GM15510 (cell line): ENCODE measurements around the gene HOXA7.

Source experiments
- POLR2A ChIP-seq: IDR thresholded peaks from 3 replicates; pipeline ENCODE4 v1.6.1; 2011; ENCODE audit warnings: borderline replicate concordance; ENCODE audit not compliant: insufficient read length; ENCODE audit errors: extremely low read depth

Gene HOXA7

DNA sequence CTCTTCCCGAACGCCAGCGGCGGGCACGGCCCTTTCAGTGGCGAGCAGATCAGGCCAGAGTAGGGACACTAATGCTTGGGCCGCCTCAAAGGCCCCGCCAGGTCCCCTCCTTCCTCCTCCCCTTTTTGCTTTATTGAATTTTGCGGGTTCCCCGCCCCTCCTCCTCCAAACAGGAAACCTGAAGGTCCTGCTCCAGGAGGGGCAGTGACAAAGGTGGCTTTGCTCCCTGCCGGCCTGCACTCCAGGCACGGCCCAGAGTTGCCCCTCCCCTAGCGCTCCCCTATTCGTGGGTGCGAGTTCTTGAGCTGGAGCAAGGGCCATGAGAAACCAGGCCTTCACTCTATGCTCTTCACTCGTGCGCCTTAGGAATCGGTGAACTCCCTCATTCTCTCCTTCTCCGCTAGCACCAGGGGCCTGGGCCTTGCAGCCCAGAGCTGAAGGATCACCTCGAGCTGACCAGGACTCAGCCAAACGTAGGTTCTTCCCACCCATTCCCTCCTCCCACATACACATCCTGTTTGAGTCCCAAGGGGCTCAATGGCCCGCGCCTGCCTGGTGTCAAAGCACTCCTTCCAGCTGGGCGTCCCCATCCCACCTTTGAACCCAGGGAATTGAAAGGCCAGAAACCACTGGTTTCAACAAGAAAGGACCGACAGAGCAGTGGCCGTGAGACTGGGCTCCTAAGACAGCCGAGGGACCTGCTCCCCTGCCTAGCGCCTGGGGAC lies 8.3 kb downstream of the HOXA7 start:
- TF ChIP-seq POLR2A = no peak

DNA sequence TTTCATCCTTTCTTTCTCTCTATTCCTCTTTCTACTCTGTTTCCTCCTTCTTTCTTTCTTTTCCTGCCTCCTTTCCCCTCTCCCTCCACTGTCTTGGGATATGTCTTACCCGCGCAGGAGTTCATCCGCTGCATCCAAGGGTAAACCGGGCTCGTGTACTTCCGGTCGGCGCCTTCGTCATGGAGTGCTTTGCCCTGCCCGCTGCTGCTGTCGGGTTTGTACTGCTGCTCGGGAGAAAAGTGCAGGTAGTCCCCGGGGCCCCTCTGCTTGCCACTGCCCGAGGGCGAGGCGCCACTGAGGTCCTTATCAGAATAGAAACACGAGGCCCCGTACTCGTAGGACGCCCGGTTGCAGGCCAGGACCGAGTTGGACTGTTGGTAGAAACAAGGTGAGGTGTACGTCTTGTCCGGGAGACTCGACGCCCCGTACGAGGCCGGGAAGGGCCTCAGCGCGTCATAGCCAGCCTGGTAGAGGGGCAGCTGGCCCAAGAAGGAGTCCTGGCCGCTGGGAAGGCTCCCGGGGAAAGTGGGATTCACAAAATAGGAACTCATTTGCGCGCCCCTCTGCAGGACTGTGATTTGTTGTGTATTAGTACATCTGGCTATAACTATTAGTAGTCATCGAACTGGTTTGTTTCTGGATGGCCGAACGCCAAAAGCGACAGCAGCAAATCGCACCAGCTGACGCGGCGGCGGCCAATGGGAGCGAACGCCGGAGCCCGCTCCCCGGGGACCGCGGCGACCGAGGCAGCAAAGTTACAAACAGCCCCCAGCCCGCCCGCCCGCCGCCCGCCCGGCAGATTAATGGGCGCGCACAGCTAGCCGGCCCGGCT lies 9.1 kb downstream of the HOXA7 start, which contains the start of gene HOXA6:
Gene HOXA6, minus strand, starts transcription at position 576 of the 832 bp plus-strand sequence. Its CDS starts 25 bp downstream, at position 551.
- no peak for TF ChIP-seq POLR2A

DNA sequence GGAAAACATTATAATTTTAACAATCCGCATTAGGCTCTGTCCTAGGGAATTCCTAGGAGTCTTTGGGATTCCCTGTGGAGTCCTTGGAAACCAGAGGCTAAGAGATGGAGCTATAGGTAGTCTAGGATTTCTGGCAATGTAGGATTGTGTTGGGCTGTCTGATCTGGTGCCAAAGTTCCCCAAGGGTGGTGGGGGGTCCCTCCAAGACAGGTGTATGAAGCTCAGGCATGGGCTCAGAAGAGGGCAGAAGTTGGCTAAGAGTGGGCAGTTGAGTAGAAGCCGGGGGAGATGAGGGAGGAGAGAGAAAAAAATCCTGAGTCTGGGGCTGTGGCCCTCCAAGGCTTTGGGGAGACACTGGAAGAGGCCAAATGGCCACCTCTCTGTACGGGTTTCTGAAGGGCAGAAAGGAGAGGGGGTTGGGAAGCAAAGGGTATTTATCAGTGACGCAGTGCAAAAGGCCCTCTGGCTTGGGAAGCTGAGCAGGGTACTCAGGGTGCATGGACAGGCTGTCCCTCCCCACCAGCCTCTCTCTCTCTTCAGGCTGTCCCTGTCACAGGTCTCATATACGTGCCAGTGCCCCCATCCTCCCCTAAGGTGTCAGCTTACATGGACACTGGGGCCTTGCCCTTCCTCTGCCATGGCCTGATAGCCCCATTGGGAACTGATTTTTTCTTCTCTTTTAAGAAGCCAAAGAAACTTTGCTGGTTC lies 9.8 kb downstream of the HOXA7 start:
- no peak for TF ChIP-seq POLR2A

DNA sequence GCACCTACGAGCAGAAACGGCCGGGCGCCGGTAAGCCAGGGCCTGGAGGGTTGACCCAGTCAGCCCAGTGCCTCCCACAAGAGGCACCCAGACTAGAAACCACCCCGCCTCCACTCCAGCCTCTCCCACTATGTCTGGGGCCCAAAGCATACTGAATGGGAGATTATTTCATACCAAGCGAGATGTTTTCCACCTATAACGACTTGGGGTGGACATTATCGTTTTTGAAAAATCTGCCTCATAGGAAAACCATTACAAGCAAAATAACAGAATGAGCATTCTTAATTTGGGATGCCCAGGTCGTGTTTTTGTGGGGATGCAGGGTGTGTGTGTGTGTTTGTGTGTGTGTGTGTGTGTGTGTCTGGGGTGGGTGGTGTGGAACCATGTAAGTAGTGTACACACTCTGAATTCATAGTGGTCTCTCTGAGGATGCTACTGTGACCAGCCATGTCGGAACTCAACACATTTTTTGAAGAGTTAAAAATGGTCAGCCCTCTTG lies 10.5 kb downstream of the HOXA7 start:
- no peak for TF ChIP-seq POLR2A

DNA sequence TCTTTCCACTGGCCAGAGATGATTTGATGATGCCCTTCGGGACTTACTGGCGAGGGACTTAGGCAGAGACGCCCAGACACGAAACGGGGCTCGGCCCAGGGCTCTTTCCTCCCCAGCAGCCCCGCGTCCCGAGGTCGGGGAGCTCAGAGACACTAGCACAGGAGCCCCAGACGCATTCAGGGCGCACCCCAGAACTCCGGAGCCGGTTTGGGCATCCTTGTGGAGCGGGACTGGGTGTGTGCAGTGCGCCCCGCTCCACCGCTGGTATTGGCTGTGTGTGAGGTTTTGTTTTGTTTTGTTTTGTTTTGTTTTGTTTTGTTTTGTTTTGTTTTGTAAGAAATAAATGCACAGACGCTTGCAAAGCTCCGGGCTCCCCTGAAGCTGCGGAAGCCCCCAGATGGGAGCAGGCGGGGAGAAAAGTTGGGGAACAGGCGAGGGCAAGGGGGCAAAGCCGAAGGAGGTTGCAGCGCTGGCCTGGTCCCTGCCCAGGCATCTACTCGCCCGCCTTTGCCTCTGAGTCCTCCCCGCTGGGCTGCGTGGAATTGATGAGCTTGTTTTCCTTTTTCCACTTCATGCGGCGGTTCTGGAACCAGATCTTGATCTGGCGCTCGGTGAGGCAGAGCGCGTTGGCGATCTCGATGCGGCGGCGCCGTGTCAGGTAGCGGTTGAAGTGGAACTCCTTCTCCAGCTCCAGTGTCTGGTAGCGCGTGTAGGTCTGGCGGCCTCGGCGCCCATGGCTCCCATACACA lies 11.1 kb downstream of the HOXA7 start:
- no peak for TF ChIP-seq POLR2A

DNA sequence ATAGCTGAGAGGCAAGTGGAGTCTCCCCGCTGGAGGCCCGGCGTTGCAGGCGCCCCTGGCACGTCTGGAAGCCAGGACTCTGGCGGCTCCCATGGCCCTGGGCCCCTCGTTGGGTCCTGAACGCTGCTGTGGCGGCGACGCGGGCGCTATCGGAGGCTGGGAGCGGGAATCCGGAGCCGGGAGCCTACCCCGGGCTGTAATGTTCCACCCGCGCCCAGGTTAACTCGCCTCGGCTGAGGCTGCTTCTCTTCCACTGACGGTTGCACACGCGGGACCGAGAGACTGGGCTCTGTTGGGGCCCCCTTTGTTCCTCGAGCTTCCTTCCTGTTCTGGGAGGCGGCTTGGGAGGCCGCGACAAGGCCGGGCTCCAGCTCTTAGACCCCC lies 11.7 kb downstream of the HOXA7 start:
- no peak for TF ChIP-seq POLR2A

DNA sequence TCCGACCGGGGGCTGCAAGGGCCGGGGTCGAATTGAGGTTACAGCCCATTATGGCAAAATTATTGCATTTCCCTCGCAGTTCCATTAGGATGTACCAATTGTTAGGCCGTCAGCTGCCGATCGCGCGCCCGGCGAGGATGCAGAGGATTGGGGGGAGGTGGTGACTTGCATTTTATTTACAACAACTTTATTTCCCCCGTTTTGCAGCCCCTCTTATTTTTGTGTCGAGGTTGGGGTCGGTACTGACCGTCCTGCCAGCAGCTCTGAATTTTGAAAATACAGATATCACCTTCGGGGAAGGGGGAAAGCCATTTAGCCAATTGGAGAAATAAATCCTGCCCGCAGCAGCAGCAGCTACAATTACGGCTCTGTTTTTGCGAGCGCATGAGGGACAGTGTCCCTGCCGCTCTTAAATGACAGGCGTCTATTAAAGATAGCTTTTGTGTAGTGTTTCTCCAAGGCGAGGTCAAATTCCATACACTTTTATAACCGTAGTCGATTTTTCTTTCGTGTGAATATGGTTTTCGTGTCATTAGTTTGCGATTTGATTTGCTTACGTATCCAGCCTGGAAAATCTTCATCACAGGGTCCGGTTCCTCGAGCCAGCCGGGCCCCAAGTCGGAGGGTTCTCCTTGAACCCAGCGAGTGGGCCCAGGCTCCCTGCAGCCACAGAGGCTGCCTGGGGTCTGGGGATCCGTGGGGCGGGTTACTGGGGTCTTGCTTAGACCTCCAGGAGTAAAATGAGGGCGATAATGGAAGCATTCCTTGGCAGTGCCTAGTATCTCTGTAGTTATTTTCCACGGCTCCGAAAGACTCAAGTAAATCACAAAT lies 12.3 kb downstream of the HOXA7 start:
- TF ChIP-seq POLR2A = no peak

DNA sequence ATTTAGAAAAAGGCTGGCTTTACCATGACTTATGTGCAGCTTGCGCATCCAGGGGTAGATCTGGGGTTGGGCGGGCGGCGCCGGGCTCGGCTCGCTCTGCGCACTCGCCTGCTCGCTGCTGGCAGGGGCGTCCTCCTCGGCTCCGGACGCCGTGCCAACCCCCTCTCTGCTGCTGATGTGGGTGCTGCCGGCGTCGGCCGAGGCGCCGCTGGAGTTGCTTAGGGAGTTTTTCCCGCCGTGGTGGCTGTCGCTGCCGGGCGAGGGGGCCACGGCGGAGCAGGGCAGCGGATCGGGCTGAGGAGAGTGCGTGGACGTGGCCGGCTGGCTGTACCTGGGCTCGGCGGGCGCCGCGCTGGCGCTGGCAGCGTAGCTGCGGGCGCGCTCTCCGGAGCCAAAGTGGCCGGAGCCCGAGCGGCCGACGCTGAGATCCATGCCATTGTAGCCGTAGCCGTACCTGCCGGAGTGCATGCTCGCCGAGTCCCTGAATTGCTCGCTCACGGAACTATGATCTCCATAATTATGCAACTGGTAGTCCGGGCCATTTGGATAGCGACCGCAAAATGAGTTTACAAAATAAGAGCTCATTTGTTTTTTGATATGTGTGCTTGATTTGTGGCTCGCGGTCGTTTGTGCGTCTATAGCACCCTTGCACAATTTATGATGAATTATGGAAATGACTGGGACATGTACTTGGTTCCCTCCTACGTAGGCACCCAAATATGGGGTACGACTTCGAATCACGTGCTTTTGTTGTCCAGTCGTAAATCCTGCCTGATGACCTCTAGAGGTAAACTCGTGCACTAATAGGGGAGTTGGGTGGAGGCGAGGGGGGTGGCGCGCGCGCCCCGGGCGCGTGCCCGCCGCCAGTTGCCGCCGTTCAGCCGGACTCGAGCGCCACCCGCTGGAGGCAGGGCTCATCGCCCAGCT lies 13.2 kb downstream of the HOXA7 start, which contains the start of gene HOXA5:
Gene HOXA5, minus strand, starts transcription at position 659 of the 927 bp plus-strand sequence. Its CDS starts 74 bp downstream, at position 585.
- no peak for TF ChIP-seq POLR2A

DNA sequence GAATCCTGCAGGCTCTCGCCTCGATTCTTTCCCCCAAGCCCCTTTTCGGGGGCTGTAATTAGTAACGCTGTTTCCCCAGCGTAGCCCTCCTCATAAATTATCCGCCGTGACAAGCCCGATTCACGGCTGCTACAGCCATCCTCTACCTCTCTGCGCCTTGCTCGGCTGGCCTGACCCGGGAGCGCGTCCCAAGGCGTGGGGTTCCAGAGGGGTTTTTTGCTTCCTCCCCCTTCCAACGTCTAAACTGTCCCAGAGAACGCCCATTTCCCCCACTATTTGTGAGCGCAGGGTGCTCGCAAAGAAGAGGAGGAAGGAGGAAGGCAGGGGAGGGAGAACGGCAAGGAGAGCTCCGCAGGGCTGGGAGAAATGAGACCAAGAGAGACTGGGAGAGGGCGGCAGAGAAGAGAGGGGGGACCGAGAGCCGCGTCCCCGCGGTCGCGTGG lies 13.9 kb downstream of the HOXA7 start:
- TF ChIP-seq POLR2A = no peak

DNA sequence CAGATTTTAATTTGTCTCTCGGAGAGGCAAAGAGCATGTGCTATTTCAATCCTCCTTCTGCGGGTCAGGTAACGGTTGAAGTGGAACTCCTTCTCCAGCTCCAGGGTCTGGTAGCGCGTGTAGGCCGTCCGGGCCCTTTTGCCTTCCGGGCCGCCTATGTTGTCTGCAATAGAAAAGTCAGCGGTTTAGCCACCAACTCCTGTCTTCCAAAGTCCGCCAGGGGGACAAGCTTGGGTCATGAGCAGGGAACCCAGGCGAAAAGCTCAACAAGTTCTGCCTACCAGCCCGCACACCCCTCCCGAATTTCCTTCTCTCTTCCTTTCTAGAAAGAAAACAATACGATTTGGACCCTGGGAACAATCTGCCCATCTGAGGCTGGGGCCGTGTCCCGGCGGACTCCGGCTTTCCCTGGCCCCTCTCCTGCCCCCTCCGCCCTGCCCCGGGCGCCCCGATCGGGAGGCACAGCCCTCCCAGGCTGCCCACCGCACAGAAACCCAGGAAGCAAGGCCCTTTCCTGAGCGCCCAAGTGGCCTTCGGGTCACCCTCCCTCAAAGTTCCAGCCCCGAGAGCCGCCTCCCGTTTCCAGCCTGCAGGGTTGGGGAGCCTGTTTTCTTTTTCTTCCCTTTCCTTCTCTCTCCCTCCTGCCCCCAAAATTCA lies 14.4 kb downstream of the HOXA7 start:
- no peak for TF ChIP-seq POLR2A

DNA sequence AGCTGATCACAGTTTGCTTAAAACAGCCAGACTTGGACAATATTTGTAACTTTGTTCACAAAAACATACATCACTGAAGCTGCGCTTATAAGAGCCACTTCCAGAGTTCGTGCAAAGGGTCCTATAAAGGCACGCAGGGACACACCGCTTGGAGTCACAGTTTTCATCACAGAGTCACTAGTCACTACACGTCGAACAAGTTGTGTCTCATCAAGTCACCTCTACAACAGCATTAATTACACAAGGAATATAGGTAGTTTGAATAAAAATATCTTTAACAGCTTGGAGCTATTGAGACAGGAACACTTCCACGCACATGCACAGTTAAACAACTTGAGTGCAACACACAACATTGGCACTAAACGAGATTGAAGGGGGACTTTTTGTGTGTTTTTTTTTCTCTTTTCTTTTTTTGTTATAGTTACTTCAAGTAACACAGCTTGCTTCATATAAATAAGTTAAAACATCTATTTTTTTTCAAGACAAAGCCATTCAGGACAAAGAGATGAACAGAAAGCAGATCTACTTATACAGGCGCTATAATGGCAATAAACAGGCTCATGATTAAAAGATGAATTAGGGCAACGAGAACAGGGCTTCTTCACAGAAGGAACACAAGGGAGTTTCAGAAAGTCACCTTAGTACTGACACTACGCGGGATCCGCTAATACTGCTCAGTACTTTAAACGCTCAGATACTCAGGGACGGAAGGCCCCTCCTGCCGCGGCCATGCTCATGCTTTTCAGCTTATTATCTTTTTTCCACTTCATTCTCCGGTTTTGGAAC lies 15.1 kb downstream of the HOXA7 start:
- no peak for TF ChIP-seq POLR2A
